Sigmoid colon (tissue), 7 donors: ENCODE data around the gene CALML6. TPM values are rescaled to one million over a fixed set of nuclear protein-coding genes. Genes with fewer than 3 reads are reported as not detected.

Experiments used
- DNase-seq: peaks from one replicate; pipeline ENCODE4 v3.0.0-alpha.2; 2019
- H3K27ac ChIP-seq, 4 donors: fragments of 200-600 bp; sonication (generic); one replicate each; pipeline ENCODE4 v1.5.1; 2016 to 2019; ENCODE audit warnings: mild to moderate bottlenecking in 1 of 4
- H3K27me3 ChIP-seq, 3 donors: fragments of 200-600 bp; sonication (generic); one replicate each; pipeline ENCODE4 v1.5.1; 2019; ENCODE audit warnings: mild to moderate bottlenecking in 1 of 3
- H3K36me3 ChIP-seq, 4 donors: fragments of 200-600 bp; sonication (generic); one replicate each; pipeline ENCODE4 v1.5.1; 2016 to 2019
- H3K4me1 ChIP-seq, 4 donors: fragments of 200-600 bp; sonication (generic); one replicate each; pipeline ENCODE4 v1.5.1; 2017 to 2019
- H3K4me3 ChIP-seq, 4 donors: fragments of 200-600 bp; sonication (generic); one replicate each; pipeline ENCODE4 v1.5.1; 2017 to 2019; ENCODE audit warnings: mild to moderate bottlenecking in 2 of 4, moderate library complexity in 1 of 4
- H3K9me3 ChIP-seq, 4 donors: fragments of 200-600 bp in 3 of 4; sonication (generic) in 3 of 4; one replicate each; pipeline versions ENCODE4 v1.5.1 to v1.6.1; 2013 to 2019
- EP300 ChIP-seq, 4 donors: sonication (generic); formaldehyde crosslinking; IDR thresholded peaks; one replicate each; pipeline ENCODE4 v1.6.1; 2017; ENCODE audit warnings: antibody characterized with exemption in 4 of 4
- POLR2A ChIP-seq, 2 donors: fragments of 450-650 bp; IDR thresholded peaks; one replicate each; pipeline ENCODE4 v1.6.1; 2016; ENCODE audit warnings: antibody characterized with exemption in 2 of 2, mild to moderate bottlenecking in 2 of 2, moderate library complexity in 2 of 2
- POLR2AphosphoS5 ChIP-seq, 4 donors: sonication (generic); formaldehyde crosslinking; IDR thresholded peaks; one replicate each; pipeline ENCODE4 v1.6.1; 2017; ENCODE audit warnings: antibody characterized with exemption in 4 of 4
- WGBS, 2 donors: extraction: QIAGEN DNeasy Blood & Tissue Kit; methylation state at CpG; one replicate each; pipeline ENCODE4 v1.1.7; 2013; 5-methylcytosine and 5-hydroxymethylcytosine counted together
- intact Hi-C: fragments of 100-400 bp; cut with DNase I; formaldehyde crosslinking; loops from one replicate; pipeline ENCODE4 v1.15.1; 2023
- polyA plus RNA-seq, 3 donors: library from polyadenylated mRNA; stranded (reverse); fragments of 200-250 nt; gene quantifications; one replicate each; pipeline ENCODE4 v1.2.3, GENCODE V29; 2013
- total RNA-seq, 4 donors: library from RNA; depleted of rRNA; stranded (reverse); fragments of >200 nt; gene quantifications; one replicate each; pipeline ENCODE4 v1.1.0, GENCODE V29; 2016
- TF ChIP-seq, protein P1 (sequence below), 4 experiments: fragments of 450-650 bp in 3 of 4; fragments of 200-600 bp in 1 of 4; IDR thresholded peaks; one replicate each; pipeline ENCODE4 v1.5.1; 2016 to 2019; ENCODE audit warnings: antibody characterized with exemption in 4 of 4, mild to moderate bottlenecking in 3 of 4, moderate library complexity in 2 of 4
- donor health status: healthy with polysubstance abuse.
- donor health status: Bipolar disorder and iron deficiency.
- donor health status: healthy.

CALML6 gene
- total and polyA plus RNA-seq, 7 donors: 0.36 TPM; not detected in 5

DNA sequence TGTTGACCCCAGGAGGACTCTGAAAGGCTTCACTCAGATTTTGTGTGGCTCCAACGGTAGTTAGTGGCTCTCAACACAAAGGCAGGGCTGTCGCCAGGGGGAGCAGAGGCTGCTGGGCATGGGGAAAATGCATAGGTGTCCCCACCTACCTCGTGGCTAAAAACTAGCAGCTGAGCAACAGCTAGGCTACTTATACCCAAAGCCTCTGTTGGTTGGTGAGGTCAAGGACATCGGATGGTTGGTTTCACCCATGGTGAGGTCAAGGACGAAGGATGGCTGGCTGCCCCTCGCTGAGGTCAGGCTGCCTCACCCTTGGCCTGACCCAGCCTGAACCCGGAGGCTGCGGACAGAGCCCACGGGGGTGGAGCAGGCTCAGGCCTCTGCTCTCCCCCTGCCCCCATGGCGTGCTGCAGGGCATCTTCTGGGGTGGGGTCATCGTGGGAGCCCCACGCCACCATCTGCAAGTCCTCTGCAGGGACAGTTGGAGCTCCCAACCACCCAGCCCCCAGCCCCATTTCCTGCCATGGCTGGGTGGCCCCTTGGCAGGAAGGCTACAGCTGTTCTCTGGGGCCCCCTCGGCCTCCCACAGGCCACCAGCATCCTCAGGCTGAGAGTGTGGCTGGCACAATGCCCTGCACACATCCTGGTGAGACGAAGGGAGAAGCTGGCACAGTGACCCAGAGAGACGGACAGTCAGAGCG is 15.6 kb upstream of the CALML6 start:
- no peak for DNase-seq
- Histone ChIP-seq H3K27ac (no peak overlapping the region), H3K9me3 (no peaks in the 10 kb centered on the region), H3K4me1 (peaks cover 0 to 10% (median 4%) of the 10 kb centered on the region in 4 donors), H3K27me3 (peaks cover 0 to 24% (median 20%) of the 10 kb centered on the region in 3 donors), H3K36me3 (no peaks in the 10 kb centered on the region), H3K4me3 (no peak overlapping the region)
- intact Hi-C loops: no loop called here
- TF ChIP-seq EP300 (IDR thresholded peaks at IDR 0.05) (no peak), POLR2AphosphoS5 (IDR thresholded peaks at IDR 0.05) (no peak), POLR2A (IDR thresholded peaks at IDR 0.05) (no peak)
- TF ChIP-seq, protein P1, sequence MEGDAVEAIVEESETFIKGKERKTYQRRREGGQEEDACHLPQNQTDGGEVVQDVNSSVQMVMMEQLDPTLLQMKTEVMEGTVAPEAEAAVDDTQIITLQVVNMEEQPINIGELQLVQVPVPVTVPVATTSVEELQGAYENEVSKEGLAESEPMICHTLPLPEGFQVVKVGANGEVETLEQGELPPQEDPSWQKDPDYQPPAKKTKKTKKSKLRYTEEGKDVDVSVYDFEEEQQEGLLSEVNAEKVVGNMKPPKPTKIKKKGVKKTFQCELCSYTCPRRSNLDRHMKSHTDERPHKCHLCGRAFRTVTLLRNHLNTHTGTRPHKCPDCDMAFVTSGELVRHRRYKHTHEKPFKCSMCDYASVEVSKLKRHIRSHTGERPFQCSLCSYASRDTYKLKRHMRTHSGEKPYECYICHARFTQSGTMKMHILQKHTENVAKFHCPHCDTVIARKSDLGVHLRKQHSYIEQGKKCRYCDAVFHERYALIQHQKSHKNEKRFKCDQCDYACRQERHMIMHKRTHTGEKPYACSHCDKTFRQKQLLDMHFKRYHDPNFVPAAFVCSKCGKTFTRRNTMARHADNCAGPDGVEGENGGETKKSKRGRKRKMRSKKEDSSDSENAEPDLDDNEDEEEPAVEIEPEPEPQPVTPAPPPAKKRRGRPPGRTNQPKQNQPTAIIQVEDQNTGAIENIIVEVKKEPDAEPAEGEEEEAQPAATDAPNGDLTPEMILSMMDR (IDR thresholded peaks at IDR 0.05): no peak
- WGBS, 2 donors: 39 to 75% methylated on average over 16 of the region's 16 CpGs

GRCh38 chr1:1899967-1900327 is 15.1 kb upstream of the CALML6 start:
- WGBS, 2 donors: 71 to 93% methylated on average over 9 of the region's 9 CpGs
- no peaks in the 10 kb centered on the region for H3K9me3 ChIP-seq
- intact Hi-C loops: no loop called here
- no peak for DNase-seq
- no peaks in the 10 kb centered on the region for H3K36me3 ChIP-seq
- peaks cover 0 to 4% (median 1%) of the 10 kb centered on the region in 4 donors for H3K4me1 ChIP-seq
- no peak overlapping the region for H3K27ac ChIP-seq
- TF ChIP-seq, protein P1 (IDR thresholded peaks at IDR 0.05): no peak
- TF ChIP-seq POLR2A (IDR thresholded peaks at IDR 0.05): no peak
- TF ChIP-seq EP300 (IDR thresholded peaks at IDR 0.05): no peak
- no peak for TF ChIP-seq POLR2AphosphoS5 (IDR thresholded peaks at IDR 0.05)
- H3K4me3 ChIP-seq: no peak overlapping the region
- H3K27me3 ChIP-seq: peaks cover 0 to 19% (median 16%) of the 10 kb centered on the region in 3 donors

- peaks cover 0 to 4% (median 0%) of the 10 kb centered on the region in 4 donors for H3K4me1 ChIP-seq
- no peaks in the 10 kb centered on the region for H3K36me3 ChIP-seq
- intact Hi-C loops: no loop called here
- 62 to 80% methylated on average over 14 of the region's 14 CpGs for WGBS, 2 donors
- no peaks in the 10 kb centered on the region for H3K9me3 ChIP-seq
- no peak overlapping the region for H3K4me3 ChIP-seq
- no peak for DNase-seq
- no peak overlapping the region for H3K27ac ChIP-seq
- TF ChIP-seq POLR2A (IDR thresholded peaks at IDR 0.05) (no peak), POLR2AphosphoS5 (IDR thresholded peaks at IDR 0.05) (no peak), EP300 (IDR thresholded peaks at IDR 0.05) (no peak)
- TF ChIP-seq, protein P1 (IDR thresholded peaks at IDR 0.05): no peak
- H3K27me3 ChIP-seq: peaks cover 0 to 8% (median 6%) of the 10 kb centered on the region in 3 donors
These were observed 14.0 kb upstream of the CALML6 start for GRCh38 chr1:1900883-1901640.

GRCh38 chr1:1901641-1902294 is 13.3 kb upstream of the CALML6 start:
- Histone ChIP-seq H3K27me3 (peaks cover 0 to 4% (median under 1%) of the 10 kb centered on the region in 3 donors), H3K9me3 (no peaks in the 10 kb centered on the region), H3K36me3 (no peaks in the 10 kb centered on the region), H3K27ac (no peak overlapping the region), H3K4me3 (no peak overlapping the region), H3K4me1 (peaks cover 0 to 10% (median 0%) of the 10 kb centered on the region in 4 donors)
- 60 to 72% methylated on average over 13 of the region's 13 CpGs for WGBS, 2 donors
- intact Hi-C loops: no loop called here
- DNase-seq: no peak
- TF ChIP-seq POLR2AphosphoS5 (IDR thresholded peaks at IDR 0.05): no peak
- TF ChIP-seq, protein P1 (IDR thresholded peaks at IDR 0.05): no peak
- no peak for TF ChIP-seq EP300 (IDR thresholded peaks at IDR 0.05)
- TF ChIP-seq POLR2A (IDR thresholded peaks at IDR 0.05): no peak
